Stimulated activated CD4-positive, alpha-beta T cell treated with anti-CD3 and anti-CD28 coated beads, Interleukin-4, amount 100 ng/mL, for 4 hours (primary cell): ENCODE results near the gene CNP.

ENCODE experiments used
- DNase-seq, 2 experiments: peaks; one replicate each; pipeline ENCODE4 v3.0.0-alpha.2; 2020

Gene CNP

DNA sequence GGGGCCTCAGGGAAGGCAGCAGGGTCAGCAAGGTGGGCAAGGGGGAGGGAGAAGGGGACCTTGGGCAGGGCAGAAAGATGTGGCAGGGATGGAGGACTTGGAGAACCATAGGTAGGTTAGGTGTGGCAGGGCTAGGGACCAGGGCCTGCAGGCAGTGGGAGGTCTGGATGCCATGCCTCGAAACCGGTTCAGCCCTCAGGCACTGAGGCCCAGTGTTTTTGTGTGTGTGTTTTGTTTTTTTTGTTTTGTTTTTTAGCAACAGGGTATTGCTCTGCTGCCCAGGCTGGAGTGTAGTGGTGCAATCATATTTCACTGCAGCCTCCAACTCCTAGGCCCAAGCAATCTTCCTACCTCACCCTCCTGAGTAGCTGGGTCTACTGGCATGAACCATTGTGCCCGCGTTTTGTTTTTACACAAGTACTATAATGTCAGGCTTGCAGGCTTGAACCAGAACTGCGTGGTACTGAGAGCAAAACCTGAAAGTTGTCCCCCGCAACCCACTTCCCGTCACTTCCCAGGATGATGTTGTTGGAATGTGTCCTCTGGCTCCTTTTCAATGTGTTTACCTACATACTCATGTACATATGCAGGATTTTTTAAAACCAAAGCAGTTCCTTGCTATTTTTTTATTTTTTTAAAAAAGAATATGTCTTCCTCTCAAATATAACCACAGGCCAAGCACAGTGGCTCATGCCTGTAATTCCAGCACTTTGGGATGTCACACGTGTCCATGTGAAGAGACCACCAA lies 23.8 kb upstream of the CNP start:
- DNase-seq = no peak

GRCh38 chr17:41943492-41943891 lies 23.1 kb upstream of the CNP start:
- DNase-seq = no peak

GRCh38 chr17:41944943-41945342 lies 21.7 kb upstream of the CNP start:
- DNase-seq = no peak

DNA sequence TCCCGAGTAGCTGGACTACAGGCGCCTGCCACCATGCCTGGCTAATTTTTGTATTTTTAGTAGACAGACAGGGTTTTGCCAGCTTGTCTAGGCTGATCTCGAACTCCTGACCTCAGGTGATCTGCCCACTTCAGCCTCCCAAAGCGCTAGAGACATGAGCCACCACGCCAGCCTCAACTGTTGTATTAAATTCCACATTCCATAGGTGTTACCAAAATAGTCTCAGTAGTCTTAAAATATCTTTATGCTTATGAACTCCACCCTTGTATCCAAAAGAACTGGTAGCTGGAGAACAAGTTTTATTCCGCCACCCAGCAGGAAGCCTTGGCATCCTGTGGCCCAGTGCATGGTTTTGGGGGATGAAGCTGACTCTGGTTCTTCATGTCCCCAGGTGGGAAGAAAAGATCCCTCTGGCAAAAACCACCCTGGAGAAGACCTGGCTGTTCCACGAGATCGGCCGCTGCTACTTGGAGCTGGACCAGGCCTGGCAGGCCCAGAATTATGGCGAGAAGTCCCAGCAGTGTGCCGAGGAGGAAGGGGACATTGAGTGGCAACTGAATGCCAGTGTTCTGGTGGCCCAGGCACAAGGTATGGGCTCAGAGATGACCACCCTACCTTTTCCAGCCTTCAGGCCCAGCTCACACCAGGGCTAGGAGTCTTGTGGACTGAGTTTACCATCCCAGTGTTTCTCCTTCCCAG lies 17.7 kb upstream of the CNP start:
- DNase-seq = no peak

- DNase-seq = no peak
Measured at GRCh38 chr17:41956522-41956921, 10.1 kb upstream of the CNP start.

GRCh38 chr17:41957031-41957868 lies 9.3 kb upstream of the CNP start:
- no peak for DNase-seq

DNA sequence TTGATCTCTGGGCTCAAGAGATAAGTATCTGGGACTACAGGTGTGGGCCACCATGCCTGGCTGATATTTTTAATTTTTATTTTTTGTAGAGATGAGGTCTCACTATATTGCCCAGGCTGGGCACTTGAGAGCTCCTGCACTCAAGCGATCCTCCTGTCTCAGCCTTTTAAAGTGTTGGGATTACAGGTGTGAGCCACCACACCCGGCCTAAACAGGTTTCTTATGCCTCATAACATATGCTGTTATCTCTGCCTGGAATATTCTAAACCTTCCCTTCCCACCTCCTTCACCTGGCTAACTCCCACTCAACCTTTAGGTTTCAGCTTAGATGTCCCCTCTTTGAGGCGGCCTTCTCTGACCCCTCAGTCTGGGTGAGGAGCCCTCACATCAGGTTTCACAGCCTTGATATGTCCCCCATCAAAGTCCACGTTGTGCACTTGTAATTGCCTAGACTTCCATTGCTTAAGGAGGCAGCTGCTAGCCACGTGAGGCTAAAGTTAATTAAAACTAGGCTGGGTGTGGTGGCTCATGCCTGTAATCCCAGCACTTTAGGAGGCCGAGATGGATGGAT lies 8.6 kb upstream of the CNP start:
- no peak for DNase-seq

- no peak for DNase-seq
Measured at GRCh38 chr17:41959030-41959335, 7.6 kb upstream of the CNP start.

DNA sequence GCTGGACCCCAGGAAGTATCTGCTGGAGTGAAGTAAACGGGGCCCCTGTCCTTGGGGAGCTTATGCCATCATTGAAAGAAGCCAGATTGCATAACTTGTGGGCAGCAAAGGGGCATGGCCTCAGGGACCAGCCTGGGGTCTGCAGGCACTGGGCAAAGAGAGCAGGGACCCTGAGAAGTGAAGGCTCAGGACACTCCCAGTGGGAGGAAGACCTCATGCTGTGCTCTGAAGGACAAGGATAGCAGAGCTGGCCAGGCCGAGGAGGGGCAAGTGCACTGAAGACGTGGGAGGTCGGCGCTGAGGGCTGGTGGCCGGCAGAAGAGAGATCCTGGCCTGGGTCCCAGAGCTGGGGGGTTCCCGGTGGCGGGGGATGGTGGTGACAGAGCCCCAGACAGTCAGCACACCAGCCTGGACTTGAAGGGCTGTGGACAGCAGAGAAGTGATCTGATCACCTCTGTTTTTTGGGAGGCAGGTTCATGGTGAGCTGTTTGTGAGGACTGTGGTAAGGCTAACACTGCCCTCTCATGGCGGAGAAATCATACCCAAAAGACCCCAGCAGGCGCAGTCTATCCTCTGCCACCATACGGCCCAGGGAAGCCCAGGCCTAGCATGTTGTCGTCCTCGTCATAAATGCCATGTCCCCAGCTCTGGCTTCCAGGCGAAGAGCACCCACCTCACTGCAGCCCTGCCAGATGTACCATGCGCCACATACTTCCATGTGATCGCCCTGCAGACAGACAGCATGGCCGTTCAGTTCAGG lies 7.1 kb upstream of the CNP start:
- DNase-seq = no peak

DNA sequence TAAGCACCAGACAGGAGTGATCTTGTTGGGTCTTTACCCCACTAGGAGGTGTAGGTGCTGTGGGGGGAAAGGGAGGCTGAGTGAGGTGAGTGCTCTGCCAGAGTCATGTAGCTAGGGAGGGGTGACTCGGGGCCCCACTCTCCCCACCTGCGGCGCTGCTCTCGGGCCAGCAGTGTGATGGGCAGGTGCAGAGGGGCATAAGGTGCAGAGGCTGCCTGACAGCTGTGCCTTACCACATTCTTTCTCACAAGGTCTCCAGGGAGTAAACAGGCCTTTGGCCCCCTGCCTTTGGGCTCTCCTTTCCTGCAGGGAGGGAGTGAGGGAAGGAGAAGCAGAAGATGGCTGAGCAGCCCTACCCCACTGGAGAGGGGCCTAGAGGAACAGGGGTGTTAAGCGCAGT lies 4.5 kb upstream of the CNP start:
- DNase-seq = no peak

GRCh38 chr17:41962768-41963434 lies 3.7 kb upstream of the CNP start:
- peak; percentile 61 to 64 for DNase-seq

DNA sequence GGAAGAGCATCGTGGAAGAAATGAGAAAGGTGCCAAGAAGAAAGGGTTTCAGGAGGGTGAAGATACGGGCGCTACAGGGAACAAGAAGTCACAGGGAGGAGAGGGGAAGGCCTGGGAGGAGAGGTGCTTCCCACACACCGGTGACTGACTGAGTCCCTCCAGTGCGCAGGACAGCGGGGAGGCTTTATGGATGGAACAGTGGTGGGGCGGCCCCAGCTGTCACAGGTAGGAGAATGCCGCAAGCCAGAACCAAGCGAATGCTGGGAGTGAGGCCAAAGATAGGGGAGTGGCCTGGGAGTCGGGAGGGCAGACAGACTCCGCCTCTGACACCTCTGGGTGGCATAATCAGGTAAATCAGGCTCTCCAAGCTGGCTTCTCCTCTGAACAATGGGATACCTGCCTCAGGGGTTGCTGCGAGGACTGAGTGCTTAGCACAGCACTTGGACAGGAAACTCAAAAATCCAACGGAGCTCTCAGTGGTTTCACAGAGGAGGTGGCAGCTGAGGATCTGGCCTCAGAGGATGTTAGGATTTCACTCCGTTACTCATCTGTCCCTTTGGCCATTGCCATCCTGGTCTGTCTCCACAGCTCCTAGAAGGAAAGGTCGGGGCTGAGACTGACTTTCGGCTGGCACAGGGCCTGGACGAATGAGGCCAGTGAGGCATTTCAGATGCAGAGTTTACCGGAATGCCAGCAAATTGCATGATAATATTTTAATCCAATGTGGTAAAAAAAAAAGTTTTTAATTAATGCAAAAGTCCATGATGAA lies 717 bp upstream of the CNP start:
- DNase-seq = peak; percentile 58 to 72

GRCh38 chr17:41967141-41967920 lies 736 bp downstream of the CNP start:
- peak; percentile 23 to 41 for DNase-seq

- no peak for DNase-seq
Measured at GRCh38 chr17:41967921-41968578, 1.5 kb downstream of the CNP start.

DNA sequence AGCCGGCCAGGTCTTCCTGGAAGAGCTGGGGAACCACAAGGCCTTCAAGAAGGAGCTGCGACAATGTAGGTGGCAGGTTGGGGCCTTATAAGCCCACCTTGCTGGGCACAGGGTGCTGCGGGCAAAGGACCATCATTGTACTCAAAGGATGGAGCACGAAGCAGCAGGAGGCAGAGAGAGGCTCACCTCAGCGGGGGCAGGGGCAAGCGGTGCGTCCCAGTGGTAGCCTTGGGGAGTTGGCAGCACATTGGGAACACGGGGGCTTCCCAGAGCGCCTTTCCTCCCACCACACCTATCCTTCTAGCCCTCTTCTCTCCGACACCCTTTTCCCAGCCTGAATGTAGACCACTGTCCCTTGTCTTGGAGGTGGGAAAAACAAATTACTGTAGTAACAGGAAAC lies 2.1 kb downstream of the CNP start:
- no peak for DNase-seq

DNA sequence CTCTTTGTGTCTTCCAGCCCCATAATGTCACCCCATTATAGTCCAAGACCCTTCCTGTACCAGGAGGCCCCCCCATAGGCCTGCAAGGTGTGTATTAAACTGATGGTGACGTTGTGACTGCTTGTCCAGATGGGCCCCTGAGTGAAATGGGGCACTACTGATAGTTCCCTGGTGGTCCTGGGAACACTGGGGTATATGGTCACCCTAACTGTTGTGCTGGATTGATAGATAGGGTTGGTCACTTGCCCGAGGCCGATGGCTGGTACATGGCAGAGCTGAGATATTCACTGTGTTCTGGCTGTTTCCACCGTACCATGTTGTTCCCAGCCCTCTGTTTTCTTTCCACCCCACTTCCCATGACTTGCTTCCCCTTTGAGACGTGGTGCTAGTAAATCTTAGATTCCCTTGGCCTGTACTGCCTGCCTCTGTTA lies 4.3 kb downstream of the CNP start:
- no peak for DNase-seq

DNA sequence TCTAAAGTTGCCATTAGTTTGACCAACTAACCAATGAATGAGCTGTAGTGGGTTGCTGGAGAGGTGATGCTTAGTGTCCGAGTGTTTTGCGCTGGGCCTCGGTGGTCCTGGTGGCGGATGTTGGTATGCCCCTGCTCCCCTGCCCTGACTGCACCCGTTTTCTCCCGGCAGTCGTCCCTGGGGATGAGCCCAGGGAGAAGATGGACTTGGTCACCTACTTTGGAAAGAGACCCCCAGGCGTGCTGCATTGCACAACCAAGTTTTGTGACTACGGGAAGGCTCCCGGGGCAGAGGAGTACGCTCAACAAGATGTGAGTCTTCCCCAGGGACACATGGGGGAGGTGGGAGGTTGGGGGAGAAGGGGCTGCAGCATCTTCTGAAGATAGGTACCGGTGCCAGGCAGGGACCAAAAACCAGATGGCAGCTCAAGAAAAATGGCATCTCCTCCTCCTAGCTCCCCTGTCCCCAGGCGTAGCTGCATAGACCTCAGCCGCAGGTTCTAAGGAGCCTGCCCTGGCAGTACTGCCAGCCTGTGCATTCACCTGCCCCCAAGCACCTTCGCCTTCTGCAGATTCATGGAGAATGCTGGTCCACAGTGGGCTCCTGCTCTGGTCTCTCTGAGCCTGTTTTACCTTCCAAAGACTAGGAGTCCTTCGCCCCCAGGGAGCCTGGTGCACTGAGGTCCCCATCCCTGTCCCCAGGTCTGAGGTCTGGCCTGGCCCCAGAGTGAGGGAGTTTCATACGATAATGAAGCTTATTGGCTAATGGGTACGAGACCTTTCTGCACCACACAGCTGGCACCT lies 5.3 kb downstream of the CNP start:
- no peak for DNase-seq

GRCh38 chr17:41972571-41973407 lies 6.2 kb downstream of the CNP start:
- no peak for DNase-seq
